IMR-90 (cell line): Measurements from ENCODE around the gene RNASE12. TPM values are rescaled to one million over a fixed set of nuclear protein-coding genes. Genes with fewer than 3 reads are reported as not detected.
A peak's percentile ranks its signal among the peaks of the same experiment; 100 is the strongest.

Source experiments
- ATAC-seq: fragments of 200-7000 bp; cut with Tn5 transposase; 2 replicates; pipeline ENCODE4 v1.9.1; 2020; ENCODE audit warnings: low read depth, mild to moderate bottlenecking, moderate library complexity
- BruUV-seq: library from RNA; stranded (reverse); fragments of 400-500 nt; replicated peaks from 2 replicates; lab custom pipeline; 2021; lab: Mats Ljungman, UMichigan
- CTCF ChIA-PET: fragments of 300-600 bp; formaldehyde crosslinking; extraction: SDS; loops from one replicate; lab custom pipeline; 2021; ENCODE audit warnings: antibody characterized with exemption; lab: Yijun Ruan, JAX
- POLR2A ChIA-PET: fragments of 300-600 bp; sonication (Branson Sonifier 250); formaldehyde crosslinking; loops from one replicate; lab custom pipeline; 2022; ENCODE audit warnings: antibody characterized with exemption; ENCODE audit not compliant: unreplicated experiment; lab: Charles Lee
- DNase-seq: peaks from one replicate; pipeline ENCODE4 v3.0.0; 2013
- H2AFZ ChIP-seq: replicated peaks from 2 replicates; pipeline ENCODE3; 2013; ENCODE audit warnings: low read length, mild to moderate bottlenecking; ENCODE audit not compliant: poor library complexity
- H2AK5ac ChIP-seq: 2 replicates; pipeline ENCODE4 v1.6.1; 2013; ENCODE audit warnings: low read depth, low read length, inconsistent platforms
- H2AK9ac ChIP-seq: replicated peaks from 2 replicates; pipeline ENCODE3; 2013; ENCODE audit warnings: mild to moderate bottlenecking, low read depth, low read length, moderate library complexity; ENCODE audit not compliant: poor library complexity
- H2BK120ac ChIP-seq: 2 replicates; pipeline ENCODE4 v1.6.1; 2013; ENCODE audit warnings: low read depth, low read length, inconsistent platforms
- H2BK15ac ChIP-seq: 3 replicates; pipeline ENCODE4 v1.6.1; 2013; ENCODE audit warnings: low read depth, low read length, inconsistent platforms
- H2BK20ac ChIP-seq: 2 replicates; pipeline ENCODE4 v1.6.1; 2013; ENCODE audit warnings: low read depth, mild to moderate bottlenecking, inconsistent platforms, low read length, moderate library complexity
- H2BK5ac ChIP-seq: 2 replicates; pipeline ENCODE4 v1.6.1; 2013; ENCODE audit warnings: mild to moderate bottlenecking, low read depth, low read length, inconsistent platforms; ENCODE audit not compliant: poor library complexity, severe bottlenecking
- H3K14ac ChIP-seq: replicated peaks from 2 replicates; pipeline ENCODE4 v1.6.1; 2013; ENCODE audit warnings: low read depth, low read length, inconsistent platforms
- H3K18ac ChIP-seq: 2 replicates; pipeline ENCODE4 v1.6.1; 2013; ENCODE audit warnings: low read depth, low read length, control low read depth
- H3K23ac ChIP-seq: 2 replicates; pipeline ENCODE4 v1.6.1; 2013; ENCODE audit warnings: low read depth, low read length, inconsistent platforms
- H3K27ac ChIP-seq: 2 replicates; pipeline ENCODE4 v1.5.1; 2013; ENCODE audit warnings: mild to moderate bottlenecking, control low read depth, low read length; ENCODE audit not compliant: insufficient read depth
- H3K27me3 ChIP-seq: 2 replicates; pipeline ENCODE4 v1.6.1; 2013; ENCODE audit warnings: low read length; ENCODE audit not compliant: control insufficient read depth, insufficient read depth
- H3K36me3 ChIP-seq: 2 replicates; pipeline ENCODE4 v1.6.1; 2013; ENCODE audit warnings: low read length, mixed read lengths; ENCODE audit not compliant: control insufficient read depth, insufficient read depth
- H3K4ac ChIP-seq: 2 replicates; pipeline ENCODE4 v1.6.1; 2013; ENCODE audit warnings: low read depth, low read length, inconsistent platforms
- H3K4me1 ChIP-seq: 2 replicates; pipeline ENCODE4 v1.6.1; 2013; ENCODE audit warnings: low read length, mixed read lengths; ENCODE audit not compliant: control insufficient read depth, insufficient read depth
- H3K4me2 ChIP-seq: 2 replicates; pipeline ENCODE4 v1.6.1; 2013; ENCODE audit warnings: low read depth, mild to moderate bottlenecking, control low read depth, low read length, moderate library complexity
- H3K4me3 ChIP-seq: 2 replicates; pipeline ENCODE4 v1.5.1; 2013; ENCODE audit warnings: low read depth, mild to moderate bottlenecking, control low read depth, low read length, moderate library complexity; ENCODE audit not compliant: insufficient read depth
- H3K56ac ChIP-seq: 2 replicates; pipeline ENCODE4 v1.6.1; 2013; ENCODE audit warnings: low read length, inconsistent platforms; ENCODE audit not compliant: insufficient read depth; ENCODE audit errors: extremely low read depth
- H3K79me1 ChIP-seq, 2 experiments: 2 replicates each; pipeline ENCODE4 v1.6.1; 2013; ENCODE audit warnings: low read length in 2 of 2, inconsistent platforms in 1 of 2, low read depth in 1 of 2
- H3K9ac ChIP-seq: 2 replicates; pipeline ENCODE4 v1.6.1; 2013; ENCODE audit warnings: low read depth, low read length, control low read depth
- H3K9me1 ChIP-seq: 2 replicates; pipeline ENCODE4 v1.6.1; 2013; ENCODE audit warnings: low read length, inconsistent platforms; ENCODE audit not compliant: insufficient read depth
- H3K9me3 ChIP-seq: 2 replicates; pipeline ENCODE4 v1.6.1; 2013; ENCODE audit warnings: low read length; ENCODE audit not compliant: control insufficient read depth, insufficient read depth
- H4K20me1 ChIP-seq: 2 replicates; pipeline ENCODE4 v1.6.1; 2013; ENCODE audit warnings: low read length, inconsistent platforms; ENCODE audit not compliant: insufficient read depth
- H4K5ac ChIP-seq: 2 replicates; pipeline ENCODE4 v1.6.1; 2013; ENCODE audit warnings: mild to moderate bottlenecking, low read depth, low read length, control low read depth
- H4K8ac ChIP-seq, 2 experiments: 2 replicates each; pipeline ENCODE4 v1.6.1; 2013; ENCODE audit warnings: low read depth in 2 of 2, low read length in 2 of 2, control low read depth in 1 of 2, inconsistent platforms in 1 of 2
- H4K91ac ChIP-seq: 2 replicates; pipeline ENCODE4 v1.6.1; 2013; ENCODE audit warnings: low read depth, low read length, inconsistent platforms; ENCODE audit not compliant: insufficient read depth
- CEBPB ChIP-seq: IDR thresholded peaks from 2 replicates; pipeline ENCODE4 v1.6.1; 2012; ENCODE audit warnings: low read depth, low read length, improper control_type of control experiment
- WGBS, 2 experiments: methylation state at CpG; one replicate each; pipeline versions ENCODE4 v1.1.5 to v1.1.7; 2013; ENCODE audit warnings: missing lambda C conversion rate in 2 of 2; ENCODE audit not compliant: insufficient read length in 1 of 2; ENCODE audit errors: extremely low coverage in 2 of 2; 5-methylcytosine and 5-hydroxymethylcytosine counted together
- dilution Hi-C: fragments of 300-500 bp; cut with HindIII; formaldehyde crosslinking; loops from one replicate; pipeline ENCODE4 v1.14.3; 2018; ENCODE audit warnings: low sequenced_read_pairs; ENCODE audit not compliant: unreplicated experiment
- in situ Hi-C: fragments of 300-500 bp; cut with MboI; formaldehyde crosslinking; loops from 3 replicates; pipeline ENCODE4 v1.14.3; 2019; ENCODE audit warnings: low sequenced_read_pairs, inconsistent platforms, mixed read lengths
- intact Hi-C: fragments of 100-400 bp; cut with micrococcal nuclease; formaldehyde crosslinking; loops from 2 replicates; pipeline ENCODE4 v1.10.0; 2022
- polyA plus RNA-seq, 3 experiments: library from polyadenylated mRNA; depleted of rRNA; stranded (reverse); fragments of >200 nt; gene quantifications; 2 replicates each; pipeline ENCODE4 v1.2.3, GENCODE V29; 2012; ENCODE audit warnings: low replicate concordance in 1 of 3
- total RNA-seq: library from RNA; depleted of rRNA; stranded (reverse); fragments of >200 nt; gene quantifications from 2 replicates; pipeline ENCODE4 v1.2.3, GENCODE V29; 2012

Gene RNASE12
- total and polyA plus RNA-seq, 2 of the 4 experiments (the other 2 are of a cell fraction), result not detected

DNA sequence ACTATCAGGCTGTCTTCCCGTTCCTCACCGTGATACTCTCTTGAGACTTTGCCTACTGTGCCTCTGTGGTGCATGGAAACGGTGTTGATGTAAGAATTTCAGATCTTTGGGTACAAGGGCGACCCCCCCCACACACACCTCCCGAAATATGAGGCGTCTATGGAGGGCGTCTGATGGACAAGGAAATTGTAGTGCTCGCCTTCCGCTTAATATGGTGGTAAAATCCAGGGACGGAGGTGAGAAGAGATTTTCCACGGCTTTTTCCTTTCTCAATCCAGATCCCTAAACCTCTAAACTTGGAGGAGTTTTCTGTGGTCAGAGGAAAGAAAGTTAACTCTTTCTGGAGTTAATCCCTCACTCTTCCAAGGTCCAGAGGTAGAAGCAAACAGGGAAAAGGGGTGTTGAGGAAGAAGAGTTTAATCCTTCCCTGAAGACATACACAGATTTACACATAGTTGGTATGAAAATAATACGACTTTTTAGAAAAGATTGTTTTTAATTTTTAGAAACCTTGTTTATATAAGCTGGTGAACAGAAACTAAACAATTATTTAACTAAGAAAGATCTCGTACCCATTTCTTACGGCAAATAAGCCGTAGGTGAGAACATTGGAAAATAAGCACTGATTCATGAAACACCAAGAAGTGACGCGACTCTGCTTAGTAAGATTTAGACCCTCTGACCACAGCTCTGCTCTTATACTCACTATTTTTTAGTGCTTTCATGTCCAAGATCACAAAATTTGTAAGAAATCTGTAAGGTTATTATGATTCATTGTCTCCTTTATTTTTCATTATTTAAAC, 23.1 kb upstream of the RNASE12 start:
- ChIA-PET POLR2A (no interaction called here), CTCF (interaction anchor here (0.6 to 1.6 kb wide), 6 partner anchors 8 to 357 kb away, joined by 3 to 7 read pairs (median 6); partner anchors contain the start of gene RNASE4)
- Histone ChIP-seq H2BK15ac (no peak overlapping the region), H3K9me3 (no peaks in the 10 kb centered on the region), H3K23ac (no peak overlapping the region), H4K8ac (no peak overlapping the region), H3K36me3 (no peaks in the 10 kb centered on the region), H3K9ac (peak overlapping the region; percentile 33; the same call in 1 of the 2 replicates), H4K20me1 (peaks cover 11% of the 10 kb centered on the region), H3K14ac (no peak overlapping the region), H3K4me2 (peak overlapping the region; percentile 93), H2AK9ac (no peak overlapping the region), H3K79me1 (no peaks in the 10 kb centered on the region), H4K91ac (no peak overlapping the region), H4K5ac (no peak overlapping the region), H2AK5ac (no peak overlapping the region), H2AFZ (peak overlapping the region; percentile 75), H2BK20ac (no peak overlapping the region), H3K56ac (no peak overlapping the region), H2BK5ac (no peak overlapping the region), H3K4me1 (no peaks in the 10 kb centered on the region), H3K27ac (no peak overlapping the region), H3K4me3 (peak overlapping the region; percentile 80), H3K9me1 (no peaks in the 10 kb centered on the region), H3K4ac (no peak overlapping the region), H3K27me3 (peaks cover 2% of the 10 kb centered on the region; the same call in 1 of the 2 replicates), H2BK120ac (no peak overlapping the region), H3K18ac (no peak overlapping the region)
- ATAC-seq (no peak), DNase-seq (no peak)
- in situ Hi-C loops (loop anchor here (5.0 kb wide), 2 partner anchors 202 to 277 kb away; partner anchors contain the start of gene TEP1), dilution Hi-C loops (no loop called here), intact Hi-C loops (no loop called here)
- TF ChIP-seq CEBPB, result no peak
- WGBS, 2 experiments, result no CpG with 5 or more reads among the region's 17 CpGs
- no TSS peak for BruUV-seq
